GM19238 (cell line): ENCODE data around the gene AOC3.

Experiments
- DNase-seq: peaks from one replicate; pipeline ENCODE4 v3.0.0; 2011; ENCODE audit warnings: low spot score; ENCODE audit not compliant: insufficient read length

Gene AOC3, protein sequence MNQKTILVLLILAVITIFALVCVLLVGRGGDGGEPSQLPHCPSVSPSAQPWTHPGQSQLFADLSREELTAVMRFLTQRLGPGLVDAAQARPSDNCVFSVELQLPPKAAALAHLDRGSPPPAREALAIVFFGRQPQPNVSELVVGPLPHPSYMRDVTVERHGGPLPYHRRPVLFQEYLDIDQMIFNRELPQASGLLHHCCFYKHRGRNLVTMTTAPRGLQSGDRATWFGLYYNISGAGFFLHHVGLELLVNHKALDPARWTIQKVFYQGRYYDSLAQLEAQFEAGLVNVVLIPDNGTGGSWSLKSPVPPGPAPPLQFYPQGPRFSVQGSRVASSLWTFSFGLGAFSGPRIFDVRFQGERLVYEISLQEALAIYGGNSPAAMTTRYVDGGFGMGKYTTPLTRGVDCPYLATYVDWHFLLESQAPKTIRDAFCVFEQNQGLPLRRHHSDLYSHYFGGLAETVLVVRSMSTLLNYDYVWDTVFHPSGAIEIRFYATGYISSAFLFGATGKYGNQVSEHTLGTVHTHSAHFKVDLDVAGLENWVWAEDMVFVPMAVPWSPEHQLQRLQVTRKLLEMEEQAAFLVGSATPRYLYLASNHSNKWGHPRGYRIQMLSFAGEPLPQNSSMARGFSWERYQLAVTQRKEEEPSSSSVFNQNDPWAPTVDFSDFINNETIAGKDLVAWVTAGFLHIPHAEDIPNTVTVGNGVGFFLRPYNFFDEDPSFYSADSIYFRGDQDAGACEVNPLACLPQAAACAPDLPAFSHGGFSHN

DNA sequence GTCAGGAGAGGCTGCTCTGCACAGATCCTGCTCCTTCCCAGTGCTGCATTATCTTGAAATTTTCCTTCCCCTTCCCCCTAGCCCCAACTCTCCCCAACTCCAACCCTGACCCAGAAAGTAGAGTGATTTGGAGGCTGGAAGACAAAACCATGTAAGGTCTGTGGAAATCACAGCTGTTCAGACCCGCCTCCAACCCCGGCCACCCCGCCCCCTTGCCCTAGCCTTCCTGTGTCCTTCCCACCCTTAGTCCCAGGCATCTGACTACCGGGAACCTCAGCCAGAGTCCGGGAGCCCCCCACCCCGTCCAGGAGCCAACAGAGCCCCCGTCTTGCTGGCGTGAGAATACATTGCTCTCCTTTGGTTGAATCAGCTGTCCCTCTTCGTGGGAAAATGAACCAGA, at the start of gene AOC3:
TSS of gene AOC3 (plus strand) at position 246 of the 400 bp plus-strand sequence. CDS start at position 391, 145 bp downstream.
- no peak for DNase-seq

DNA sequence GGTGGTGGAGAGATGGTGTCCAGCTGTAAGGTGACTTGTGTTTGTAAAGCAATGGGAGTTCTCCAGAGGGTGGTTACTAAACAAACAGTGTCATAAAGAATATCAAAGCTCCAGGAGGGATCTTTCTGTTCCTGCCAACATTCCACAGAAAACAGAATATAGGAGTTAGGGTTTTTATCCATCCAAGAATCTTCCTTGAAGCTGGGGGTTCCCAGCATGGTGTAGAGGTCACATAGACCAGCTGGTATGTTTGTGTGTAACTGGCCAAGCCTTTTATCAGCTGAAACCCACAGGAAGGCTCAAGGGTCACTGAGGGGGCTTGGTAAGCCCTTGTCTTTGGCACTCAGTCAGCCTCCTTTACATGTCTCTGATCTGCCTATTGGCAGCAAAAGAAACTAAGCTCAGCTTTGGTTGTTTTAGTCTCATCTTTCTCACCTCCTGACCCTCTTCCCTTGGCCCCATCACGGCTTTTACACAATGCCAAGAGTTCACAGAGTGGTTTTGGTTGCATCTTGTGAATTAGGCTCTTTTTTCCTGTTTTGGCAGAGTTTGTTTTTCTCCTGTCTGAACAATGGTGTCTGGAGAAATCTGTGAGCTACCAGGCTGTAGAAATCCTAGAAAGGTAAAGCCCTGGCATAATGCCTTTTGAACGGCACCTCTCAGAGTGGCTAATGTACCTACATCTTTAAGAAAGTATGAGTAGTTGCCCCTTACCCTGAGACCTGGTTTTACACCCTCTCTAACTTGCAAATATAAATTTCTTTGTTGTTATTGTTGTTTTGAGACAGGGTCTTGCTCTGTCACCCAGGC, 47.7 kb upstream of the AOC3 start:
- DNase-seq: no peak

DNA sequence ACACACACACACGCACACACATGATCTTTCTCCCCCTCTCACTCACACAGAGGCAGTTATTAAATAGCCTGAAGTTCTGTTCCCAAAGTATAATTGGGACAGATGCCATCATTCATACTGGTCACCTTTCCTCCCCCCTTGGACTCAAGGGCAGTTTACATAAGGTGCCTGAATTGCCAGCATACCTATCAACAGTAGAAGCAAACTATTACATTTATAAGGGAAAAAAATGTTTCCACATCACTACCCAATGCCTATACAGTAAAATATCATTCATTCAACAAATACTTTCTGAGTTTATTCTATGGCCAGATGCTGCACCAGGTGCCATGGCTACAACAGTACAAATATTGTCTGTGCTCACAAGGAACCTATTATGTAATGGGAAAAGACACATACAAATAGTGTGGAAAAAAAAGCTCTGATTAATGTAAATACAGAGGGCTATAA, 46.1 kb upstream of the AOC3 start:
- no peak for DNase-seq

DNA sequence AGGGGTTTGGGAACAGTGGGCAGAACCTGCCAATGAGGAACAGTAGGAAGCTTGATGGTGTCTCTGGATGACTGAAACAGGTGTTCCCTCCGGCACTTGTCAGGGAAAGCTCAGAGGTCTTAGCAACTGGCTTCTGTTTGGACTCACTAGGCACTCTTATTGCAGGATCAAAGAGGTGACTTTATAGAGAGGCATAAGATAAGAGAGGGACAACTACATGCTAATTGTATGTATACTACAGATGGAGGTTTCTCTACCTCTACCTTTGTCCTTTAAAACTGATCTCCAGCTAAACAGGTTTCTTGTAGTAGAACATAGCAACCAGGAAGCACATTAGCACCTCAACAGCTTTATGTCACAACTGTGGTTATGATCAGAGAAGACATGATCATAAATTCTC, 44.8 kb upstream of the AOC3 start:
- DNase-seq: no peak

DNA sequence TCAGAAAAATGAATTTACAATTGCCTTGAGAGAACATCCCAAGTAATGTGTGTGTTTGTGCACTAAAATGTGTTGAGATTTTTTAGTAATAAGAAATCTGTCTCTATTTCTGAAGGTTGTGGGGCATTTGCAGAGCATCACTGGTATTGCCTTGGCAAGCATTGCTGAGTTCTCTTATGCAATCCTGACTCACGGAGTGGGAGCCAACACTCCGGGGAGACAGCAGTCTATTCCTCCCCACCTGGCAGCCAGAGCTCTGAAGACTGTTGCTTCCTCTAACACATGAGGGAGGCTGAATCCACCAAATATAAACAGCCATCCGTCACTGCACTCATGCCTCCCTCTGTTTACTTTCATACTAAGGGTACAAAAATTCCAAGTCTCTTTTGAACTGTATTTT, 41.7 kb upstream of the AOC3 start:
- DNase-seq: no peak

DNA sequence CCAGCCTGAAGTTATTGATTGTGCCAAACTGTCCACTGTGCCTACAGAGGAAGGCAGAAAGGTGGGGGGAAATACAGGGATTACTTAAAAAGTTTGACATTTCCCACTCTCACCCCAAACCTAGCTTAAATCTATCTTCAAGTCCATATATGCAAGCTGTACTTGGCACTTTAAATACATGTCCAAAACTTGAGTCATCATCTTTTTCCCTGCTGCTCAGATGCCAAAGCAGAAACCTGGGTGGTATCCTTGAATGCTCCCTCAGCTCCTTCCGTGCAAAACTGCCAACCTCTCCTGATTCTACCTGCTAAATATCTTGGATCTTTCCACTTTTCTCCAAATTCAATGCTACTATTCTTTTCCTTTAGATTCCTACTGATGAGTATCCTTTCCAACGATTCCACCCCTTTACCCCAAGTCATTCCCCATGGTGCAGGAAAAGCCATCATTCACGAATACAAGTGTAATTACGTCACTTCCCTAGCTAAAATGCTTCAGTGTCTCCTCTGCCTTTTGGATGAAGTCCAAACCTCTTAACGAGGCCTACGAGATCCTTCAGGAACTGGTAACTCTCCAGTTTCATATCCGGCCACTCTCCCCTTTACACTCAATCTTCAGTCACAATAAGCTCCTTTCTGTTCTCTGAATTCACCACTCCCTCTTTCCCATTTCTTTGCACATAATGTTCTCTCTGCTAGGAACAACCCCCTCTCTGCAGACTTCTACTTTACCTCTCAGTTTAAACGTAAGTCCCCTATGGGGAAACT, 36.2 kb upstream of the AOC3 start:
- DNase-seq: no peak

DNA sequence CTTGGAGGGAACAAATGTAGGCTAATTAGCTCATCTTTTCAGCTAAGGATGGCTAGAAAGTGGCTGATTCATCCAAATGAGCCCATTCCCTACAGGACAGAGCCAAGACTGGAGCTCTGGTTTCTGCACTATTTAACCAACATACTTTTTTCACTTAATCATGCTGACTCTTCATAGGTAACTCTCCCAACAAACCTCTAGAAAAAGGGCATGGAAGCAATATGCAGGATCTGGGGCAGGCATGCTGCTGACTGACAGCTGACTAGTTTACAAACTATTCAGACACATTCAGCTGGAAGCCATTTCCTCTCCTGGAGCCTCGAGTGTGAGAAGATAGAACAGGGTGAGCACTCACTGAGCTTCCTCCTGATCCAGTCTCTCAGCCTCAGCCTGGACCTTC, 33.1 kb upstream of the AOC3 start:
- no peak for DNase-seq

DNA sequence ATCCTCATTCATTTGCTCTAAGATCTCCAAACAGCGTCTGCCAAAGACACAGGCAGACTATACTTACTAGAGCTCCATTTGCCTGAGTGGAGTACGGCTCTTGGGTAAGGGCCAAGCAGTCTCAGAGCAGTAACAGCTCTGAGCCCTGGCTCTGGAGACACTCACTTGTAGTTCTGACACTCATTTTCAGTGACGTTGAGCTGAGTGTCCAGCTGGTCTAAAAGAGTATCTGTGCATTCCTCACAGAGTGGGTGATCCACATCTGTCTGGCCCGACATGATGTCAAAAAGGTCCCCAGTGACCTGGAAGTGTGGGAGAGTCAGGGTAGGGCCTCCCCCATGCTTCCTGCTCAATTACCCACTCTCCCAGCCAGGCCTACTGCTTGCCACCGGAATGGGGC, 32.6 kb upstream of the AOC3 start:
- DNase-seq: no peak

DNA sequence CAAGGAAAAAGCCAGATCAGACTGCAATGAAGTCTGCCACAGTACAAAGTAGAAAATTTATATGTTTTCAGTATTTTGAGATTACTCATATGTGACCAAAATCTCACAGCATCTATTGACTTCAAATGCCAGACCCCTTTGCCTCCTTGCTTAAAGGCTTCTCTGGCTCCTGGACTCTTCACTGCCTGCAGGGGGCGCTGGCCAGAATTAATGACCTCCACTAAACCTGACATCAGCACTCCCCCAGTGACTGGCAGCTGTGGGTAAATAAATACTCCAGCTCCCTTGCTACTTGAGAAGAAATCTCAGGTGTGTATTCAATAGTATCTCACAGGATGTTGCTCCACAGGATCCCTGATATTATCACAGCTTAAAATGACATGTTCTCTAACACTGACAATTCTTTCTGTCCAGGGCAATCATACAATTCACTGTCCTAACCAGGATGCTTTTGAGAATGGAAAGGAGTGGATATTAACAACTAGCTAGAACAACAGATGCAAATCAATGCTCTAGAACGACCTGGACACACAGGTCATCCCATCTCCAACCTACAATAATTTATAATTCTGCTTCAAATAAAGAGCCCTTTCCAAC, 31.0 kb upstream of the AOC3 start:
- peak; percentile 47 for DNase-seq

DNA sequence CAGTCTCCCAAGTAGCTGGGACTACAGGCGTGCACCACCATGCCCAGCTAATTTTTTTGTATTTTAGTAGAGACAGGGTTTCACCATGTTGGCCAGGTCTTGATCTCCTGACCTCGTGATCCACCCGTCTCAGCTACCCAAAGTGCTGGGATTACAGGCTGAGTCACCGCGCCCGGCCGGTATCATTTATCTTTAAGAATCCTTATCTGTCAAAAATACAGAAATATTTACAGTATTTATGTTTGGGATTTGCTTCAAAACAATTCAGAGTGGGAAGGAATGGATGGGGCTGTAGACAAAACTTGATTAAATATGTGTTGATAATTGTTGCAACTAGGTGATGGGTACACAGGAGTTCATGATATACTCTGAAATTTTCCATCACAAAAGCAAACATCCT, 29.8 kb upstream of the AOC3 start:
- DNase-seq: no peak

DNA sequence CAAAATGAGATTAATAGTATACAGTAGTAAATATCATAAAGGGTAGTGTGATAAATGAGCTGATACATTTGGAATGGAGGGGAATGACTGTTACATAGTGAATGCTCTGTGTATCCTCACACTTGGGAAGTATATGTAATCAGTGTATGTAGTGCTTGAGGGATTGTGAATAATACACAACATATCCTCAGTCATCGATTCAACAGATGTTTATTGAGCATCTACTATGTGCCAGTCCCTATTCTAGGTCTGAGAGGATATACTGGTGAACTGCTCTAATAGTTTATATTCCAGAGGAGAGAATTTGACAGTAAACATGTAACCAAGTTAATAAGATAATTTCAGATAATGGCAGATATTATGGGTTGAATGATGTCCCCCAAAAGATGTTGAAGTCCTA, 23.5 kb upstream of the AOC3 start:
- no peak for DNase-seq

DNA sequence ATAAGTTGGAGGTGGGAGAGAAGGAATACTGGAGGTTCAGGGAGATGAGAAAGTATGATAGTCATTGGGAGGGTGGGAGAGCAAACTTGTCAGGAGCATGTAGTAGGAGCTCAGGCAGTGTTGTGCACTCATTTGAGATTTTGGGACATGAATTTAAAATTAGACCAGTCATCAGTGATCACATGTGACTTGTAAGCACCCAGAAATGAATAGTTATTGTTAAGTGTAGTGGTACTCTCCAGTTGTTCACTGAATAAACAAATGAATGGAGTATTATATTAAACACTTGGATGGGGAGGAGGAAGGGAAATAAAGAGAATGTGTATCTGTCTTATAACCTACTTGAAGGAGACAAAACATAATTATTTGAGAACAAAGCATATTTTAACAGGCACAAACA, 20.0 kb upstream of the AOC3 start:
- no peak for DNase-seq

DNA sequence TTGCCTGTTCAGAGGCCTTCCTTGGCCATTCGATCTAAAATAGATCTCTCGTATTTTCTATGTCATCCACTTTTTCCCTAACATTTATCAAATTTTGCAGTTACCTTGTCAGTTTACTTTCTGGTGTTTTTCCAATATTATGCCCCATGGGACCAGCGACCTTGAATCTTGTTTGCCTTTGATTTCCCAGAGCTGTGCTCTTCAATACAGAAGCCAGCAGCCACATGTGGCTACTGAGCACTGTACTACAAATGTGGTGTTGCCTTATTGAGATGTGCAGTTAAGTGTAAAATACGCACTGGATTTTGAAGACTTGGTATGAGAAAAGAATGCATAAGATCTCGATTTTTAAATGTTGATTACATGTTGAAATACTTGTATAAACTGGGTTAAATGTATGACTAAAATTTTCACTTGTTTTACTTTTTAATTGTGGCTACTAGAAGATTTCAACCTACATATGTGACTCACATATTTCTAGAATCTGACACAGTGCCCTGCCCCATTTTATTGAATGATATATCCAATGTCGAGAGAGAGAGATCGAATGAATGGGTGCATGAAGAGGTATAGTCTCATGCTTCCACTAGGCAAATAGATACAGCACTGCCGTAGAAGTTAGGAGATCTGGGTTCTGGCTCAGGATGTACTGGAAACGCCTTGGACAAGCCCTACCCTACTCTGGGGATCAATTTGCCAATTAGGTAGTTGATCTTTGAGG, 18.6 kb upstream of the AOC3 start:
- DNase-seq: no peak

DNA sequence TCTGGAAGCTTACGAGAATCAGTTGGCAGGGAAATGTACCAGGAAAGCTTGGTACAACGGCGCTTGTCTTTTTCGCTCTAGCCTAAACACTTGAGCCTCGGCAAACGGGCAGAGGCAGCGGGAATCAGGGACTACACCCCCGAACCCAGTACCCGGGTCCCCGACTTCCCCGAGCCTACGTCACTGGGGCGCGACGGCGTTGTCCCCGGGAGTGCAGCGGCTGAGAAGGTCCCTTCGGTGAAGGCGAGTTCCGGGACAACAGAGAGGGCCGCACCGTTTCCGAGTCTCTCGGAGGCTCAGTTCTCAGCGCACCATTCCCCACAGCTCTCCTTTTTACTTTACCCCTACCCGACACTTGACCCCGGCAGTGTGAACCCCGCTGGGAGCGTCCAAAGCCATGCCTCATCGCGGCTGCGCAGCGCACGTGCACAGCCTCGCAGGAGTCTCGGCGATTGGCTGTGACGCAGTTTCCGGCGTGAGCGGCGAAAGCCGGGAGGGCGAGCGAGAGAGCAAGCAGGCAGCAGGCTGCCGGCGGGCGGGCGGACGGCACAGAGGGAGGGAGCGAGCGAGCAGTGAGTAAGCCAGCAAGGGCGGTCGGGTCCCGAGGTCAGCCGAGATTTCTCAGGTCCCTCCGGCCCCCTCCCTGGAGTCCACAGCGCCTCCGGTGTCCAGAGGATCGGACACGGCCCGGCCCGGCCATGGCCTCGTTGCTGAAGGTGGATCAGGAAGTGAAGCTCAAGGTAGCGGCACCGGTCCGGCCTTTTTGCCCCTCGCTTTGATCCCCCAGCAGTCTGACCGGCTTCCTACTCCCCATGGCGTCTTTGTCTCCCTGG, 17.8 kb upstream of the AOC3 start, which contains the start of gene PSME3:
TSS of gene PSME3 (plus strand) at position 464 of the 833 bp plus-strand sequence. CDS start at position 699, 235 bp downstream.
- DNase-seq: peak; percentile 92

DNA sequence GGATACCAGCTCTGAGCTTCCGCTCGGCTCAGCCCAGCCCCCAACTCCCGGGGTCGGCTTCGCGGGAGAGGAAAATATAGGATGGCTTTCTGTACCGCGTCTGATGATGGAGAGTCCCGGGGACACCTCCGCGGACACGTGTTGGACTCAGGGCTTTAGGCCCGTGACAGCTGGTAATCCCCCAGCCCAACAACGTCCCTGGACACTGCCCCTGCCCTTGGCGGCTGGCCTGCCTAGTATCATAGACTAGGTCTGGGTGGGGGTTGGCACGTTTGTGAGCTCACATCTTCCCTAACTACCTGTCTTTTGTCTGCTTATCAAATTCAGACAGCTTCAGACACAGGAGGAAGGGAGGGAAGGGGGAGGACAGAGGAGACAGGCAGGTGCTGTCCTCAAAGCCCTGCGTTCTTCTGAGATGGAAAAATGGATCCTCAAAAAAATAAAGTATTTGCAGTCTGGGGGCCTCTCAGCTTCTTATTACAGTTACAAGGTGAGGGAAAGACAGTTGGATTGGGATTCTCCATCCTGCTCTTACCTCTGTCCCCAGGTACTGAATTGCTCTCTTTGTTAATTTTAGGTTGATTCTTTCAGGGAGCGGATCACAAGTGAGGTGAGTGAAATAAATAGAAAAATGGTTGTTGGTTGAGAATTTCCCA, 17.1 kb upstream of the AOC3 start:
- DNase-seq: no peak

DNA sequence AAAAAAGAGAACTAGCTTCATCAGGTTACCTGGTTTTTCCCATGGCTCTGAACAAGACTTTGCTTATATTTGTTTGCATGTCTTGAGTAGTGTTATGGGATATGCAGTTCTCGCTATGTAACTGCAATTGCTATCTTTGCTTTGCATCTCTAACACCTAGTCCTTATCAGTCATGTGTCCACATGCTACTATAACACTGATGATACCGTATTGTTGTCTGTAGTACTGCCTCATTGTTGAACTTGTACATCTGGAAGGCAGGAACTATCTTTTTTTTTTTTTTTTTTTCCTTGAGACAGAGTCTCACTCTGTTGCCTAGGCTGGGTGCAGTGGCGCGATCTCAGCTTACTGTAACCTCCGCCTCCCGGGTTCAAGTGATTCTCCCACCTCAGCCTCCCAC, 15.3 kb upstream of the AOC3 start:
- no peak for DNase-seq

DNA sequence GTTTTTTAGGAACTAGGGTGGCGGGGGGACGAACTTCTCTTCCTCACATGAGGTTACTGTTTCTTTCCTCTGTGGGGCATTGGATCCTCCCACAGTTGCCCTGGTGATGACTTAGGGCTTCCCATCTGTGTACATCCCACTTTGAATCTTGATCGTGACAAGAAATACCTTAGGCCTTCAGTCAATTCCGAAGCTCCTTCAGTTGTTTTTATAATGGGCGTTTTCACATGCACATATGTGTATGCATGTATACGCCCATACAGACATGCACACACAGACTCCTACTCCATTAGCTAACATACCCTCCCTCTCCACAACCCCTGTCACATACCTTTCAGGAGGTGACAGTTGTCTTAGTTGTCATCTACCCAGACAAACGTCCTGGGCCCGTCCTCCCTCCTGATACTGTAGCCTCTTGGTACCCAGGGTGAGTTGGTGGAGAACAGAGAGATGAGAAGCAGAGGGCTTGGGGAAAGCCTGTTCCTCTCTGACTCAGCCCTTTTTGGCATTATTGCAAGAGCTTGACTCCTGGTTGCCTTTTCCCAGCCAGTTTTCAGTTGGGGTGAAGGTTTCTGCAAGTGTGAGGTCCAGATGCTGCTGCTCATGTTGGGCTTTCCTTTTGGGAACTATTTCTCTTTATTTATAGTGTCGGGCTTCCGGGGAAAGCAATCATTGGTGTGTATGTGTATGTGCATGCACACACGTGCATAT, 8.9 kb upstream of the AOC3 start:
- no peak for DNase-seq
